A549 (cell line): ENCODE measurements around the gene ATM.

Source experiments
- CBX8 ChIP-seq: fragments of 200-600 bp; sonication (generic); IDR thresholded peaks from 2 replicates; pipeline ENCODE4 v1.6.1; 2016
- CTCF ChIP-seq: fragments of >200 bp; sonication (Bioruptor Twin); formaldehyde crosslinking; IDR thresholded peaks from 3 replicates; pipeline ENCODE4 v1.5.1; 2016
- ELK1 ChIP-seq: fragments of 150-350 bp; IDR thresholded peaks from 2 replicates; pipeline ENCODE4 v1.6.1; 2014; ENCODE audit warnings: low read depth, mild to moderate bottlenecking, low read length
- EP300 ChIP-seq, 2 experiments: fragments of >200 bp; sonication (Bioruptor Twin); formaldehyde crosslinking; IDR thresholded peaks; 2 replicates in 1 of 2; 3 replicates in 1 of 2; pipeline ENCODE4 v1.6.1; 2016 to 2017
- HMGXB4 ChIP-seq: fragments of 250-450 bp; sonication (Bioruptor Pico); IDR thresholded peaks from 2 replicates; pipeline ENCODE4 v1.5.0; 2021; ENCODE audit warnings: mild to moderate bottlenecking, moderate library complexity, borderline replicate concordance
- HOXA7 ChIP-seq: fragments of 250-450 bp; sonication (Bioruptor Pico); IDR thresholded peaks from 2 replicates; pipeline ENCODE4 v1.5.0; 2020; ENCODE audit warnings: mild to moderate bottlenecking, moderate library complexity
- HOXB5 ChIP-seq: fragments of 250-450 bp; sonication (Bioruptor Pico); IDR thresholded peaks from 2 replicates; pipeline ENCODE4 v1.5.0; 2020; ENCODE audit warnings: mild to moderate bottlenecking, moderate library complexity
- POLR2A ChIP-seq: IDR thresholded peaks from 2 replicates; pipeline ENCODE4 v1.6.1; 2012; ENCODE audit warnings: mild to moderate bottlenecking, low read length
- RARB ChIP-seq: fragments of 250-450 bp; sonication (Bioruptor Pico); IDR thresholded peaks from 2 replicates; pipeline ENCODE4 v1.8.0; 2021; ENCODE audit warnings: mild to moderate bottlenecking, moderate library complexity
- RCOR1 ChIP-seq: fragments of 150-350 bp; IDR thresholded peaks from 2 replicates; pipeline ENCODE4 v1.6.1; 2014; ENCODE audit warnings: antibody characterized with exemption, low read length, low read depth
- TF ChIP-seq, protein P1 (sequence below): IDR thresholded peaks from 2 replicates; pipeline ENCODE4 v1.6.1; 2012
- TF ChIP-seq, protein P2 (sequence below): fragments of 450-650 bp; IDR thresholded peaks from 2 replicates; pipeline ENCODE4 v1.6.1; 2014; ENCODE audit warnings: antibody characterized with exemption

DNA sequence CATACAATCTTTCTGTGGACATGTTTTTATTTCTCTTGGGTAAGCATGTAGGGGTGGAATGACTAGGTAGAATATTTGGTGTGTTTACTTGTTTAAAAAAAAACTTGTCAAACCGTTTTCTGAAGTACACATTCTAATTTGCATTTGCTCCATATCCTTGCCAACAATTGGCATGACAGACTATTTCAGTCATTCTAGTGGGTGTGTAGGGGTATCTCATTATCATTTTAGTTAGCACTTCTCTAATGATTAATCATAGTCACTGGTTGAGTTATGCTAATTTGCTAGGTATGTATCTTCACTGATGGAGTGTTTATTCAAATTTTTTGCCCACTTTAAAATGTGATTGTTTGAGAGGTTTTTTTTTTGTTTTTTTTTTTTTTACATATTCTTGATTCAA lies 180.2 kb downstream of the ATM start:
- TF ChIP-seq, protein P1, sequence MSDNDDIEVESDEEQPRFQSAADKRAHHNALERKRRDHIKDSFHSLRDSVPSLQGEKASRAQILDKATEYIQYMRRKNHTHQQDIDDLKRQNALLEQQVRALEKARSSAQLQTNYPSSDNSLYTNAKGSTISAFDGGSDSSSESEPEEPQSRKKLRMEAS, result no peak
- TF ChIP-seq CTCF, result no peak
- TF ChIP-seq, protein P2, sequence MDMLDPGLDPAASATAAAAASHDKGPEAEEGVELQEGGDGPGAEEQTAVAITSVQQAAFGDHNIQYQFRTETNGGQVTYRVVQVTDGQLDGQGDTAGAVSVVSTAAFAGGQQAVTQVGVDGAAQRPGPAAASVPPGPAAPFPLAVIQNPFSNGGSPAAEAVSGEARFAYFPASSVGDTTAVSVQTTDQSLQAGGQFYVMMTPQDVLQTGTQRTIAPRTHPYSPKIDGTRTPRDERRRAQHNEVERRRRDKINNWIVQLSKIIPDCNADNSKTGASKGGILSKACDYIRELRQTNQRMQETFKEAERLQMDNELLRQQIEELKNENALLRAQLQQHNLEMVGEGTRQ, result no peak
- TF ChIP-seq HOXB5 (CRISPR knock-in tag), result no peak
- TF ChIP-seq RCOR1, result no peak
- no peak for TF ChIP-seq POLR2A
- TF ChIP-seq HOXA7 (CRISPR knock-in tag), result no peak
- no peak for TF ChIP-seq EP300 (IDR thresholded peaks at IDR 0.05)
- no peak for TF ChIP-seq HMGXB4 (CRISPR knock-in tag)
- TF ChIP-seq ELK1, result no peak
- no peak for TF ChIP-seq CBX8
- no peak for TF ChIP-seq RARB
